ENCODE results near the gene CA11. TPM values are rescaled to one million over a fixed set of nuclear protein-coding genes. Genes with fewer than 3 reads are reported as not detected.

Gene CA11
- total RNA-seq, 1 donor = 1.3 TPM

GRCh38 chr19:48616491-48617056 is 29.4 kb downstream of the CA11 start:
- no peak for TF ChIP-seq CTCF (IDR thresholded peaks at IDR 0.05; ENCODE audit: insufficient read depth, low read depth, low read length)
- no peak for DNase-seq (ENCODE audit: low read depth)
- peak overlapping the region; percentile 93 for H3K4me3 ChIP-seq (ENCODE audit: low read depth, low read length)

- no peak overlapping the region for H3K4me3 ChIP-seq (ENCODE audit: low read depth, low read length)
- no peak for TF ChIP-seq CTCF (IDR thresholded peaks at IDR 0.05; ENCODE audit: insufficient read depth, low read depth, low read length)
- DNase-seq (ENCODE audit: low read depth) = no peak
Observed at GRCh38 chr19:48616041-48616436, 29.9 kb downstream of the CA11 start.

DNA sequence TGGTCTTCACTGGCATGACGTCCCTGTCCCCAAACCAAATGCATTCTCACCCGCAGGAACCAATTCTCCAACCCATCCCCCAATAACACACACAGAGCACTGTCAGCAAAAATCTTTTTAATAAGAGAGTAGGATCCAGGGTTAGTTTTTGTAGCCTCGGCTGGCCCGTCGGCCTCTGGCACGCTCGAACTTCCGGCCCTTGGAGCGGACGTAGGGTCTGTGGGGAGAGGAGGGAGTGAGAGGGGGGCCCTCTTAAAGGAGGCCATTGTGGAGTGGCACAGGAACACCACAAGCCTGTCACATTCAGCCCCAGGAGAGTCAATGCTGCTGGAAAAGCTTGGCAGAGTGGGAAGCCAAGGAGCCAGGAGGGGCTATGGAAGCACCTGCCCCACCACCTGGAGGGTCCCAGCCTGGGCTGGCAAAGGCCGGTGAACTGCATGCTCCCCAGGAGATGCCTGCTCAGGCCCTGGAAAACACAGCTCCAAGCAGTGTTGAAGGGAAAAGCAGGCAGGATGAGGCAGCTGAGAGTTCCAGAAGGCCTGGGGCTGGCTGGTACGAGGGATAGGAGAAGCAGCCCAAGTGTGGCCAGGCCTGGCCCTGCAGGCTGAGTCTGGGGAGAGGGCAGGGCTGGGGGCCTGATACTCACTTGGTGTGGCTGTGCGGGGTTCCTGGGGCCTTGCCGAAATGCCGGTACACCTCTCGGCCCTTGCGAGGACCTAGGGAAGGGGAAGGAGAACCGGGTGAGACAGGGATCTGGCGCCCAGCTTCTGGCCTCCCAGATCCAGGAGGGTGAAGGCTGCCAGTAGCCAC is 30.6 kb downstream of the CA11 start:
- no peak for TF ChIP-seq CTCF (IDR thresholded peaks at IDR 0.05; ENCODE audit: insufficient read depth, low read depth, low read length)
- no peak overlapping the region for H3K4me3 ChIP-seq (ENCODE audit: low read depth, low read length)
- no peak for DNase-seq (ENCODE audit: low read depth)

GRCh38 chr19:48614436-48615230 is 31.4 kb downstream of the CA11 start, which contains the start of gene FAM83E:
TSS of gene FAM83E (minus strand) at chr19:48615076. CDS start at chr19:48613372, 1,704 bp downstream.
- H3K4me3 ChIP-seq (ENCODE audit: low read depth, low read length) = no peak within 1 kb of the TSS
- no peak for TF ChIP-seq CTCF (IDR thresholded peaks at IDR 0.05; ENCODE audit: insufficient read depth, low read depth, low read length)
- no peak for DNase-seq (ENCODE audit: low read depth)

GRCh38 chr19:48613852-48614435 is 32.0 kb downstream of the CA11 start:
- H3K4me3 ChIP-seq (ENCODE audit: low read depth, low read length) = no peak overlapping the region
- TF ChIP-seq CTCF (IDR thresholded peaks at IDR 0.05; ENCODE audit: insufficient read depth, low read depth, low read length) = no peak
- DNase-seq (ENCODE audit: low read depth) = no peak

DNA sequence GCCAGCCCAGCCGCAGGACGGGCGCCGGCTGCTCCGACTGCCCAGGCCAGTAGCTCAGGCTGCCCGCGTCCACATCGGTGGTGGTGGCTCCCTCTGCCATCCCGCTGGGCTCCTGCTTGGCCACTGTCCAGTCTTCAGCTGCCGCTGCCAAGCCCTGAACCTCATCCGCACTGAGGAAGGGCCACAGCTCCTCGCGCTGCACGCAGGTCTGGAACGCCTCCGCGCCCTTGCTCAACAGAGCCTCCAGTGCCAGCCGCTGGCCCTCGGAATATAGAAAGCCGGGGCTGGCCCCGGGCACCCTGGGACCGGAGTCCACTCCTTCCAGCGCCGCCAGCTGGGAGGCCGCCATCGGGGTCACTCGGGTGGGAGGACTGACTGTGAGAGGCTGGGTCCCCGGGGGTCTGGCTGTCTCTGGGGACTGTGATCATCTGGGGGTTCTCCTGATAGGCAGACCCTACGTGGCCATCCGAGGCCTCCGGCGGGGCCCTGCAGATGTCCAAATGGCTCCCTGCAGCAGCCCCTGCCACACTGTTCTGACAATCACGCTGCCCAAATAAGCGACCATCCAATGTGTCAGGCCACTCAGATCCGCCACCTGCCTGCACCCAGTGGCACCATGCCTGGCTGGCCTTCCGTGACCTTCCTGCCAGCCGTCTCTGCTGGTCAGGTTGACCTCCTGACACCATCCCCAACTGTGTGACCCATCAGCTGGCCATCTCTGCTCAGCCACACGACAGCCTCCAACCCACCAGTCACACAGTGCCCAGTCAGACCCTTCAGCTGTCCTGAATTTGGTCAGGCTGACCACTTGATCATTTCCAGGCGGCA is 32.7 kb downstream of the CA11 start:
- TF ChIP-seq CTCF (IDR thresholded peaks at IDR 0.05; ENCODE audit: insufficient read depth, low read depth, low read length) = no peak
- DNase-seq (ENCODE audit: low read depth) = no peak
- H3K4me3 ChIP-seq (ENCODE audit: low read depth, low read length) = no peak overlapping the region
